ENCODE measurements around the gene ZNF316. TPM values are rescaled to one million over a fixed set of nuclear protein-coding genes. Genes with fewer than 3 reads are reported as not detected.

Gene ZNF316
- polyA plus RNA-seq, 1 experiment: 5.6 TPM

DNA sequence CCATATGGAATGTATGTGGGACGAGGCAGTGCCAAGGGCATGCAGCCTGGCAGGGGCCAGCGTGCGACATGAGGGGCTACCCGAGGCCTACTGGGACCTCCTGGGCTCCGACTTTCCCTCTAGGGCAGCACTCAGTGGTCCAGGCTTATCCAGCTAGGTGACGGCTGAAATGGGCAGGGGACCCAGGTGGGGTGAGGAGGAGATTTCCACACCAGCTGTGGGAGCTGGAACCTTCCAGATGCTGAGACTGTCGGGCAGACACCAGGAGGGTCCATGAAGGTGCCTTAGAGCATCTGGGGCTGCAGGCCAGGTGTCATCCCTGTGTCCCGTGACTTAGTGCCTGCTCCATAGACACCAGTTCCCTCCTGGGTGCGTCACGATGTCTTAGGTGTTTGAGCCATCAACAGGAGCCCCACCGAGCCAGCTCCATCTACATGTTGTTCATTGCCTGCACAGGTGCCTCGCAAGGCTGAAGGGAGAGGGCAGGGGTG is 13.4 kb downstream of the ZNF316 start:
- peaks cover 70% of the 10 kb centered on the region for H3K9me3 ChIP-seq (ENCODE audit: control insufficient read depth, insufficient read depth, low read length)
- ChIA-PET CTCF (no interaction called here), POLR2A (no interaction called here)
- no peak for DNase-seq (ENCODE audit: low read depth, low spot score)
- H3K27me3 ChIP-seq (ENCODE audit: control insufficient read depth, insufficient read depth, low read length): no peaks in the 10 kb centered on the region
- TF ChIP-seq, protein P1, sequence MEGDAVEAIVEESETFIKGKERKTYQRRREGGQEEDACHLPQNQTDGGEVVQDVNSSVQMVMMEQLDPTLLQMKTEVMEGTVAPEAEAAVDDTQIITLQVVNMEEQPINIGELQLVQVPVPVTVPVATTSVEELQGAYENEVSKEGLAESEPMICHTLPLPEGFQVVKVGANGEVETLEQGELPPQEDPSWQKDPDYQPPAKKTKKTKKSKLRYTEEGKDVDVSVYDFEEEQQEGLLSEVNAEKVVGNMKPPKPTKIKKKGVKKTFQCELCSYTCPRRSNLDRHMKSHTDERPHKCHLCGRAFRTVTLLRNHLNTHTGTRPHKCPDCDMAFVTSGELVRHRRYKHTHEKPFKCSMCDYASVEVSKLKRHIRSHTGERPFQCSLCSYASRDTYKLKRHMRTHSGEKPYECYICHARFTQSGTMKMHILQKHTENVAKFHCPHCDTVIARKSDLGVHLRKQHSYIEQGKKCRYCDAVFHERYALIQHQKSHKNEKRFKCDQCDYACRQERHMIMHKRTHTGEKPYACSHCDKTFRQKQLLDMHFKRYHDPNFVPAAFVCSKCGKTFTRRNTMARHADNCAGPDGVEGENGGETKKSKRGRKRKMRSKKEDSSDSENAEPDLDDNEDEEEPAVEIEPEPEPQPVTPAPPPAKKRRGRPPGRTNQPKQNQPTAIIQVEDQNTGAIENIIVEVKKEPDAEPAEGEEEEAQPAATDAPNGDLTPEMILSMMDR (IDR thresholded peaks at IDR 0.05; ENCODE audit: low read depth, low read length): no peak
- H3K27ac ChIP-seq (ENCODE audit: low read depth, low read length): no peak overlapping the region
- H3K4me3 ChIP-seq (ENCODE audit: low read depth, low read length): no peak overlapping the region

DNA sequence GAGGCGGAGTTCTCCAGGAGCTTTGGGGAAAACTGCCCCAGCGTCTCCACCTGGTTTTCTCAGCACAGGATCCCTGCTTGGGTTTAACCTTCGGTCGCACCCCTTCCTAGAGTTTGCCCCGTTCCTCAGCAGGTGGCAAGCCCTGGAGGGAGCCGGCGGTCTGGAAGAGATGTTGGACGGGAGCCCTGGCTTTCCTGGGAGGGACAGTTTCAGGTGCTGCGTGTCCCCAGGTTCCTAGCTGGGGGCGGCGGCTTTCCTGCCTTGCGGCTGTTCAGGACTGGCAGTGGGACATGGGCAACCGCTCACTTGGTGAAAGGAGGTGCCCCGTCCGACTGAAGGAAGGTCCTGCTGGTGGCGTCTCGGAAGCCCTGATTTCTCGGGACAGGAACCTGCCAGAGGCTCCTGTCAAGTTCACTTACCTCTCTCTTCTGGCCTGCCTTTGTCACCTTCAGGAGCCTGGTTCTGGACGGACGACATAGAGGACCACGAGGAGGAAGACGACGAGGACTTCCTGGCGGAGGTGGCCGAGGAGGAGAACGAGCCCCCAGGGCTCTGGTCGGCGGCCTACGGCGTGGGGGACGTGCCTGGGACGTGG is 14.8 kb downstream of the ZNF316 start:
- H3K27ac ChIP-seq (ENCODE audit: low read depth, low read length): no peak overlapping the region
- ChIA-PET CTCF (no interaction called here), POLR2A (no interaction called here)
- no peak for DNase-seq (ENCODE audit: low read depth, low spot score)
- no peak overlapping the region for H3K4me3 ChIP-seq (ENCODE audit: low read depth, low read length)
- TF ChIP-seq, protein P1 (IDR thresholded peaks at IDR 0.05; ENCODE audit: low read depth, low read length): no peak
- H3K27me3 ChIP-seq (ENCODE audit: control insufficient read depth, insufficient read depth, low read length): no peaks in the 10 kb centered on the region
- H3K9me3 ChIP-seq (ENCODE audit: control insufficient read depth, insufficient read depth, low read length): peaks cover 81% of the 10 kb centered on the region

DNA sequence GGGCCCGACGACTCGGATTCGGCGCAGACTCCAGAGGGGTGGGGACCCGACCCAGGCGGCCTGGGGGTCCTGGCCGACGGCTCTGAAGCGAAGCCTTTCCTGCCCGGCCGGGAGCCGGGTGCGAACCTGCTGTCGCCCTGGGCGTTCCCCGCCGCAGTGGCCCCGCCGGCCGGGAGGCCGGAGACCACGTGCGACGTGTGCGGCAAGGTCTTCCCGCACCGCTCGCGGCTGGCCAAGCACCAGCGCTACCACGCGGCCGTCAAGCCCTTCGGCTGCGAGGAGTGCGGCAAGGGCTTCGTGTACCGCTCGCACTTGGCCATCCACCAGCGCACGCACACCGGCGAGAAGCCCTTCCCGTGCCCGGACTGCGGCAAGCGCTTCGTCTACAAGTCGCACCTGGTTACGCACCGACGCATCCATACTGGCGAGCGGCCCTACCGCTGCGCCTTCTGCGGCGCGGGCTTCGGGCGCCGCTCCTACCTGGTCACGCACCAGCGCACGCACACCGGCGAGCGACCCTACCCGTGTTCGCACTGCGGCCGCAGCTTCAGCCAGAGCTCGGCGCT is 15.4 kb downstream of the ZNF316 start:
- ChIA-PET CTCF (no interaction called here), POLR2A (no interaction called here)
- DNase-seq (ENCODE audit: low read depth, low spot score): no peak
- TF ChIP-seq, protein P1 (IDR thresholded peaks at IDR 0.05; ENCODE audit: low read depth, low read length): no peak
- no peaks in the 10 kb centered on the region for H3K27me3 ChIP-seq (ENCODE audit: control insufficient read depth, insufficient read depth, low read length)
- H3K9me3 ChIP-seq (ENCODE audit: control insufficient read depth, insufficient read depth, low read length): peaks cover 81% of the 10 kb centered on the region
- H3K27ac ChIP-seq (ENCODE audit: low read depth, low read length): no peak overlapping the region
- H3K4me3 ChIP-seq (ENCODE audit: low read depth, low read length): no peak overlapping the region

- POLR2A ChIA-PET: no interaction called here
- no peak overlapping the region for H3K4me3 ChIP-seq (ENCODE audit: low read depth, low read length)
- no peak overlapping the region for H3K27ac ChIP-seq (ENCODE audit: low read depth, low read length)
- CTCF ChIA-PET: no interaction called here
- H3K27me3 ChIP-seq (ENCODE audit: control insufficient read depth, insufficient read depth, low read length): no peaks in the 10 kb centered on the region
- peaks cover 74% of the 10 kb centered on the region for H3K9me3 ChIP-seq (ENCODE audit: control insufficient read depth, insufficient read depth, low read length)
- DNase-seq (ENCODE audit: low read depth, low spot score): no peak
- TF ChIP-seq, protein P1 (IDR thresholded peaks at IDR 0.05; ENCODE audit: low read depth, low read length): no peak
These were observed 16.2 kb downstream of the ZNF316 start for GRCh38 chr7:6653071-6654003.
